PC-3 (cell line): ENCODE results near the gene MYO5B.

Source experiments
- EZH2 ChIP-seq: fragments of 300-600 bp; sonication (generic); IDR thresholded peaks from one replicate; pipeline ENCODE4 v1.6.1; 2017; ENCODE audit warnings: antibody characterized with exemption, mild to moderate bottlenecking, low read length; ENCODE audit not compliant: unreplicated experiment
- TF ChIP-seq, protein P1 (sequence below): fragments of 300-600 bp; sonication (generic); conservative IDR thresholded peaks from 2 replicates; pipeline ENCODE4 v1.5.1; 2017; ENCODE audit warnings: antibody characterized with exemption, low read depth, mild to moderate bottlenecking, low read length

DNA sequence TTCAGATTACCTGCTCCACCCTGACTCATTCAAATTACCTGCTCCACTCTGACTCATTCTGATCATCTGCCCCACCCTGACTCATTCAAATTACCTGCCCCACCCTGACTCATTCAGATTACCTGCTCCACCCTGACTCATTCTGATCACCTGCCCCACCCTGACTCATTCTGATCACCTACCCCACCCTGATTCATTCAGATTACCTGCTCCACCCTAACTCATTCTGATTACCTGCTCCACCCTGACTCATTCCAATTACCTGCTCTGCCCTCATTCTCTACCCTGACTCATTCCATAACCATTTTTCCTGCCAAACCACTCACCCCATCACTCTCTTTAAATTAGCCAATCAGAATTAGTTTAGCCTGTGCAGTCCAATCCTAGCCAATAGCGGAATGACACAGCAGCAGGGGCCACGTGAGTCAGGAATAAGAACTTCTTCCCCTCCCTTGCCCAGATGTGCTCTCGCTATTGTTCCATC, 45.2 kb upstream of the MYO5B start:
- TF ChIP-seq, protein P1, sequence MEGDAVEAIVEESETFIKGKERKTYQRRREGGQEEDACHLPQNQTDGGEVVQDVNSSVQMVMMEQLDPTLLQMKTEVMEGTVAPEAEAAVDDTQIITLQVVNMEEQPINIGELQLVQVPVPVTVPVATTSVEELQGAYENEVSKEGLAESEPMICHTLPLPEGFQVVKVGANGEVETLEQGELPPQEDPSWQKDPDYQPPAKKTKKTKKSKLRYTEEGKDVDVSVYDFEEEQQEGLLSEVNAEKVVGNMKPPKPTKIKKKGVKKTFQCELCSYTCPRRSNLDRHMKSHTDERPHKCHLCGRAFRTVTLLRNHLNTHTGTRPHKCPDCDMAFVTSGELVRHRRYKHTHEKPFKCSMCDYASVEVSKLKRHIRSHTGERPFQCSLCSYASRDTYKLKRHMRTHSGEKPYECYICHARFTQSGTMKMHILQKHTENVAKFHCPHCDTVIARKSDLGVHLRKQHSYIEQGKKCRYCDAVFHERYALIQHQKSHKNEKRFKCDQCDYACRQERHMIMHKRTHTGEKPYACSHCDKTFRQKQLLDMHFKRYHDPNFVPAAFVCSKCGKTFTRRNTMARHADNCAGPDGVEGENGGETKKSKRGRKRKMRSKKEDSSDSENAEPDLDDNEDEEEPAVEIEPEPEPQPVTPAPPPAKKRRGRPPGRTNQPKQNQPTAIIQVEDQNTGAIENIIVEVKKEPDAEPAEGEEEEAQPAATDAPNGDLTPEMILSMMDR, result no peak
- no peak for TF ChIP-seq EZH2
